MCF 10A (cell line): ENCODE data around the gene PEX11A. TPM values are rescaled to one million over a fixed set of nuclear protein-coding genes. Genes with fewer than 3 reads are reported as not detected.

Source experiments
- BruUV-seq: library from RNA; stranded (reverse); fragments of 400-500 nt; replicated peaks from 2 replicates; lab custom pipeline; 2021; lab: Mats Ljungman, UMichigan
- CTCF ChIA-PET: fragments of 300-600 bp; sonication (Branson Sonifier 250); formaldehyde crosslinking; extraction: SDS; loops from one replicate; lab custom pipeline; 2021; ENCODE audit warnings: antibody characterized with exemption, inconsistent platforms; lab: Yijun Ruan, JAX
- POLR2A ChIA-PET: fragments of 300-600, 350-650 bp; sonication (Branson Sonifier 250); formaldehyde crosslinking; extraction: SDS; loops from one replicate; lab custom pipeline; 2020; ENCODE audit warnings: antibody characterized with exemption, inconsistent platforms; lab: Yijun Ruan, JAX
- DNase-seq: peaks from one replicate; pipeline ENCODE4 v3.0.0-alpha.2; 2018; ENCODE audit not compliant: unreplicated experiment
- H3K27ac Mint-ChIP-seq: one replicate; pipeline ENCODE4 v1.8.0; 2022; ENCODE audit warnings: mild to moderate bottlenecking, low read depth, mixed read lengths; ENCODE audit not compliant: unreplicated experiment
- H3K27me3 Mint-ChIP-seq: one replicate; pipeline ENCODE4 v1.8.0; 2022; ENCODE audit warnings: mixed read lengths; ENCODE audit not compliant: insufficient read depth, unreplicated experiment
- H3K36me3 Mint-ChIP-seq: one replicate; pipeline ENCODE4 v1.8.0; 2022; ENCODE audit warnings: mild to moderate bottlenecking, moderate library complexity, mixed read lengths; ENCODE audit not compliant: insufficient read depth, unreplicated experiment
- H3K4me1 Mint-ChIP-seq: one replicate; pipeline ENCODE4 v1.8.0; 2022; ENCODE audit warnings: mixed read lengths; ENCODE audit not compliant: insufficient read depth, unreplicated experiment
- H3K4me3 Mint-ChIP-seq: one replicate; pipeline ENCODE4 v1.8.0; 2022; ENCODE audit warnings: mild to moderate bottlenecking, moderate library complexity, mixed read lengths; ENCODE audit not compliant: unreplicated experiment
- H3K9me3 Mint-ChIP-seq: one replicate; pipeline ENCODE4 v1.8.0; 2022; ENCODE audit warnings: mixed read lengths; ENCODE audit not compliant: unreplicated experiment
- CTCF ChIP-seq: fragments of 200-600 bp; IDR thresholded peaks from one replicate; pipeline ENCODE4 v1.8.0; 2022; ENCODE audit warnings: antibody characterized with exemption, mild to moderate bottlenecking; ENCODE audit not compliant: unreplicated experiment
- intact Hi-C: fragments of 100-400 bp; cut with micrococcal nuclease; formaldehyde crosslinking; loops from 2 replicates; pipeline ENCODE4 v1.14.1; 2022
- total RNA-seq: library from RNA; stranded (reverse); gene quantifications from 2 replicates; pipeline ENCODE4 v1.2.3, GENCODE V29; 2022

PEX11A gene
- total RNA-seq, 1 experiment from 2014 or later, result 3.4 TPM

GRCh38 chr15:89667706-89667960 is 22.9 kb downstream of the PEX11A start:
- ChIA-PET POLR2A (no interaction called here), CTCF (interaction anchor here (0.5 to 1.7 kb wide), 2 partner anchors 21 to 54 kb away, joined by 4 to 8 read pairs; no protein-coding TSS in a partner anchor)
- H3K27me3 Mint-ChIP-seq, result no peaks in the 10 kb centered on the region
- no TSS peak for BruUV-seq
- peaks cover 7% of the 10 kb centered on the region for H3K4me1 Mint-ChIP-seq
- TF ChIP-seq CTCF, result no peak
- no peak overlapping the region for H3K27ac Mint-ChIP-seq
- no peak overlapping the region for H3K4me3 Mint-ChIP-seq
- intact Hi-C loops, result no loop called here
- H3K9me3 Mint-ChIP-seq, result no peaks in the 10 kb centered on the region
- no peaks in the 10 kb centered on the region for H3K36me3 Mint-ChIP-seq
- DNase-seq, result no peak

- Mint-ChIP-seq H3K27ac (no peak overlapping the region), H3K9me3 (no peaks in the 10 kb centered on the region), H3K4me1 (peaks cover 12% of the 10 kb centered on the region), H3K27me3 (no peaks in the 10 kb centered on the region), H3K4me3 (no peak overlapping the region), H3K36me3 (no peaks in the 10 kb centered on the region)
- no peak for DNase-seq
- BruUV-seq, result no TSS peak
- intact Hi-C loops, result no loop called here
- no peak for TF ChIP-seq CTCF
- POLR2A ChIA-PET, result interaction anchor here (0.7 kb wide), 1 partner anchor 10 kb away, joined by 5 read pairs; no protein-coding TSS in a partner anchor
- CTCF ChIA-PET, result interaction anchor here (0.5 to 1.7 kb wide), 3 partner anchors 10 to 54 kb away, joined by 3 to 8 read pairs (median 4); no protein-coding TSS in a partner anchor
These were observed 23.5 kb downstream of the PEX11A start for GRCh38 chr15:89666858-89667705.

GRCh38 chr15:89666184-89666857 is 24.2 kb downstream of the PEX11A start:
- H3K27me3 Mint-ChIP-seq, result no peaks in the 10 kb centered on the region
- POLR2A ChIA-PET, result interaction anchor here (0.7 kb wide), 1 partner anchor 9 kb away, joined by 5 read pairs; no protein-coding TSS in a partner anchor
- TF ChIP-seq CTCF, result no peak
- H3K4me3 Mint-ChIP-seq, result no peak overlapping the region
- no peak overlapping the region for H3K27ac Mint-ChIP-seq
- CTCF ChIA-PET, result interaction anchor here (0.5 to 1.3 kb wide), 3 partner anchors 11 to 96 kb away, joined by 3 to 4 read pairs (median 3); no protein-coding TSS in a partner anchor
- BruUV-seq, result no TSS peak
- no peaks in the 10 kb centered on the region for H3K36me3 Mint-ChIP-seq
- peaks cover 12% of the 10 kb centered on the region for H3K4me1 Mint-ChIP-seq
- H3K9me3 Mint-ChIP-seq, result no peaks in the 10 kb centered on the region
- intact Hi-C loops, result no loop called here
- no peak for DNase-seq

- Mint-ChIP-seq H3K4me1 (peaks cover 12% of the 10 kb centered on the region), H3K27me3 (no peaks in the 10 kb centered on the region), H3K27ac (no peak overlapping the region), H3K4me3 (no peak overlapping the region), H3K9me3 (no peaks in the 10 kb centered on the region), H3K36me3 (no peaks in the 10 kb centered on the region)
- no peak for TF ChIP-seq CTCF
- no peak for DNase-seq
- intact Hi-C loops, result no loop called here
- BruUV-seq, result no TSS peak
- ChIA-PET POLR2A (no interaction called here), CTCF (interaction anchor here (0.6 to 1.3 kb wide), 3 partner anchors 14 to 95 kb away, joined by 3 to 4 read pairs (median 3); partner anchors contain the start of gene PLIN1)
These were observed 24.9 kb downstream of the PEX11A start for GRCh38 chr15:89665449-89666181.
